Cardiac muscle cell (in vitro differentiated cells and primary cell): ENCODE measurements around the gene HCN2. TPM values are rescaled to one million over a fixed set of nuclear protein-coding genes. Genes with fewer than 3 reads are reported as not detected.

ENCODE experiments used
- DNase-seq, 2 donors: peaks; one replicate each; pipeline versions ENCODE4 v3.0.0 to v3.0.0-alpha.2; 2010 to 2017; ENCODE audit warnings: low read depth in 1 of 2, low spot score in 1 of 2
- H3K27ac ChIP-seq: fragments of 200-600 bp; sonication (generic); 2 replicates; pipeline ENCODE4 v1.5.1; 2016
- H3K27me3 ChIP-seq: fragments of 200-600 bp; sonication (generic); 2 replicates; pipeline ENCODE4 v1.6.0; 2016; ENCODE audit warnings: control low read depth
- H3K36me3 ChIP-seq: fragments of 200-600 bp; sonication (generic); 2 replicates; pipeline ENCODE4 v1.5.1; 2016; ENCODE audit warnings: control low read depth
- H3K4me1 ChIP-seq: fragments of 200-600 bp; sonication (generic); 2 replicates; pipeline ENCODE4 v1.8.1; 2017; ENCODE audit warnings: low read depth, mild to moderate bottlenecking, mixed run types
- H3K4me3 ChIP-seq: fragments of 200-600 bp; sonication (generic); 2 replicates; pipeline ENCODE4 v1.5.1; 2016; ENCODE audit warnings: mild to moderate bottlenecking
- H3K9me3 ChIP-seq: fragments of 200-600 bp; sonication (generic); 2 replicates; pipeline ENCODE4 v1.5.1; 2017; ENCODE audit warnings: low read depth, mild to moderate bottlenecking, control low read depth
- polyA plus RNA-seq: library from polyadenylated mRNA; unstranded; fragments of >200 nt; fragmentation: Nextera tagmentation; extraction: Ambion mirVana; gene quantifications from 2 replicates; pipeline ENCODE4 v1.2.1, GENCODE V29; 2016
- total RNA-seq: library from RNA; depleted of rRNA; stranded (reverse); fragments of >200 nt; gene quantifications from 2 replicates; pipeline ENCODE4 v1.2.3, GENCODE V29; 2016
- TF ChIP-seq, protein P1 (sequence below): IDR thresholded peaks from 2 replicates; pipeline ENCODE4 v1.5.1; 2012; ENCODE audit warnings: low read depth, mild to moderate bottlenecking, low read length

HCN2 gene
- total and polyA plus RNA-seq, 2 experiments from 2014 or later = 0.46 to 1.0 TPM

GRCh38 chr19:547117-547516, 42.6 kb upstream of the HCN2 start:
- TF ChIP-seq, protein P1, sequence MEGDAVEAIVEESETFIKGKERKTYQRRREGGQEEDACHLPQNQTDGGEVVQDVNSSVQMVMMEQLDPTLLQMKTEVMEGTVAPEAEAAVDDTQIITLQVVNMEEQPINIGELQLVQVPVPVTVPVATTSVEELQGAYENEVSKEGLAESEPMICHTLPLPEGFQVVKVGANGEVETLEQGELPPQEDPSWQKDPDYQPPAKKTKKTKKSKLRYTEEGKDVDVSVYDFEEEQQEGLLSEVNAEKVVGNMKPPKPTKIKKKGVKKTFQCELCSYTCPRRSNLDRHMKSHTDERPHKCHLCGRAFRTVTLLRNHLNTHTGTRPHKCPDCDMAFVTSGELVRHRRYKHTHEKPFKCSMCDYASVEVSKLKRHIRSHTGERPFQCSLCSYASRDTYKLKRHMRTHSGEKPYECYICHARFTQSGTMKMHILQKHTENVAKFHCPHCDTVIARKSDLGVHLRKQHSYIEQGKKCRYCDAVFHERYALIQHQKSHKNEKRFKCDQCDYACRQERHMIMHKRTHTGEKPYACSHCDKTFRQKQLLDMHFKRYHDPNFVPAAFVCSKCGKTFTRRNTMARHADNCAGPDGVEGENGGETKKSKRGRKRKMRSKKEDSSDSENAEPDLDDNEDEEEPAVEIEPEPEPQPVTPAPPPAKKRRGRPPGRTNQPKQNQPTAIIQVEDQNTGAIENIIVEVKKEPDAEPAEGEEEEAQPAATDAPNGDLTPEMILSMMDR = no peak
- Histone ChIP-seq H3K27ac (no peak overlapping the region), H3K4me1 (no peaks in the 10 kb centered on the region), H3K9me3 (no peaks in the 10 kb centered on the region), H3K4me3 (no peak overlapping the region), H3K27me3 (no peaks in the 10 kb centered on the region), H3K36me3 (no peaks in the 10 kb centered on the region)
- DNase-seq = no peak

DNA sequence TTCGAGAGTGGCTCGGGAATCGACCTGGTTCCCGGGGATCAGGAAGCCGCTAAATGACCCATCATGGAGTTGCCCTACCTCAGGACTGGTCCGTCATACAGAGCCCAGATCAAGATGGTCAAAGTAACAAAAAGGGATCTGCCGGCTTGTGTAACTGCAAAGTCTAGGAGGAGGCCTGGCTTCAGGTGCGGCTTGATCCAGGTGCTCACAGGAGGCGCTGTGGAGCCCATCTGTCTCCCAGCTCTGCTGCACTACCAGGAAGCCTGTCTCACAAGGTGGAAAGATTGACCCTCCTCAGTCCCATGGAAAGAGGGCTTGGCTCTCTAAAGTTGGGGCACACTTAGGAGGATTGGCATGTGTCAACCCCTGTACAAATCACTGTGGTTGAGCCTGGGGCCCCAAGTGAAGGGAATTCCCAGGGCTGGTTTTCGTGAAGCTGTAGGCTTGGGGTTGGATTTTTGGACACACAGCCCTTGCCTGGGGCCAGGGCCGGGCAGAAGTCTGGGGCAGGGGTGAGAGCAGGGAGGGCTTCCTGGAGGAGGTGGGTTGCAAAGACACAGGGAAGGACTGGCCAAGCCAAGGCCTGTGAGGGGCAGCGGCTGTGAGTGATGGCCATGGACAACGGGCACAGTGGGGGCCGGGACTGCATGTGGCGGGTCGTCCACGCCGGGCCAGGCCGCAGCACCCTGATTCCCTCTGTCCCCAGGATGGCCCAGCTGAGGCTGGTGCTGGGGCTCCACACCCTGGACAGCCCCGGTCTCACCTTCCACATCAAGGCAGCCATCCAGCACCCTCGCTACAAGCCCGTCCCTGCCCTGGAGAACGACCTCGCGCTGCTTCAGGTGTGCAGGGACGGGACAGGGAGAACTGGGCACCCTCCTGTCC, 41.6 kb upstream of the HCN2 start:
- no peak for DNase-seq
- Histone ChIP-seq H3K4me3 (no peak overlapping the region), H3K36me3 (no peaks in the 10 kb centered on the region), H3K4me1 (no peaks in the 10 kb centered on the region), H3K27ac (no peak overlapping the region), H3K27me3 (no peaks in the 10 kb centered on the region), H3K9me3 (no peaks in the 10 kb centered on the region)
- TF ChIP-seq, protein P1 = no peak

- H3K27me3 ChIP-seq = no peaks in the 10 kb centered on the region
- TF ChIP-seq, protein P1 = no peak
- H3K4me1 ChIP-seq = no peaks in the 10 kb centered on the region
- H3K36me3 ChIP-seq = no peaks in the 10 kb centered on the region
- no peak overlapping the region for H3K4me3 ChIP-seq
- H3K9me3 ChIP-seq = no peaks in the 10 kb centered on the region
- H3K27ac ChIP-seq = no peak overlapping the region
- DNase-seq = no peak
Measured at GRCh38 chr19:548886-549830, 40.5 kb upstream of the HCN2 start.

DNA sequence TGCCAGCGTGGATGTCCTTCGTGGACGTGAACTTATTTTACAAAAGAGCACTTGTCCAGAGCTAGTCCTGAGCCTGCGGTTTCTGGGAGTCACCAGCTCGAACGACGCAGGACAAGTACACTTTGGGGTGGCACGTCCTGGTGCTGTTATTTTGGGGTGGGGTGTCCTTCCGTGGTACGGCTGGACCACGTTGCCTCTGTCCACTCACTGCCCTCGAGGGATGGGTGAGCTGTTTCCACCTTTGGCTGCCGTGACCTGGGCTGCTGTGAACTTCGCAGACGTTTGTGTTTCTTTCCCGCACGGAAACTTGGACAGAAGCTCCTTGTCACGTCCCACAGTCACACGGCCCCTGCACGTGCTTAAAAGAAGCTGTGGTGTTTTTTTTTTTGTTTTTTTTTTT, 34.9 kb upstream of the HCN2 start:
- H3K27ac ChIP-seq = no peak overlapping the region
- H3K36me3 ChIP-seq = no peaks in the 10 kb centered on the region
- H3K4me3 ChIP-seq = no peak overlapping the region
- H3K9me3 ChIP-seq = no peaks in the 10 kb centered on the region
- no peaks in the 10 kb centered on the region for H3K4me1 ChIP-seq
- H3K27me3 ChIP-seq = no peaks in the 10 kb centered on the region
- TF ChIP-seq, protein P1 = no peak
- no peak for DNase-seq

DNA sequence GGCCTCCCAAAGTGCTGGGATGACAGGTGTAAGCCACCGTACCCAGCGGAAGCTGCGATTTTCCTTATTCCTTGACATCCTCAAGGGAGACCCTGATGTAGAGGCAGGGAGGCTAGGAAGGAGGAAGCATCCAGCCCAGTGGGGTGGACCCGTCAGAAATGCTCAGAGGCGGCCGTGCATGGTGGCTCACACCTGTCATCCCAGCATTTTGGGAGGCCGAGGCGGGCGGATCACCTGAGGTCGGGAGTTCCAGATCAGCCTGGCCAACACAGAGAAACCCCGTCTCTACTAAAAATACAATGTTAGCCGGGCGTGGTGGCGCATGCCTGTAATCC, 34.2 kb upstream of the HCN2 start:
- Histone ChIP-seq H3K27me3 (no peaks in the 10 kb centered on the region), H3K9me3 (no peaks in the 10 kb centered on the region), H3K36me3 (no peaks in the 10 kb centered on the region), H3K4me1 (no peaks in the 10 kb centered on the region), H3K27ac (no peak overlapping the region), H3K4me3 (no peak overlapping the region)
- TF ChIP-seq, protein P1 = no peak
- no peak for DNase-seq
